ENCODE measurements around the gene STPG3.
A peak's percentile ranks its signal among the peaks of the same experiment; 100 is the strongest.

STPG3 gene

GRCh38 chr9:137280474-137281344 lies 29.6 kb downstream of the STPG3 start:
- no peak for DNase-seq (ENCODE audit: low read depth)

- no peak for DNase-seq (ENCODE audit: low read depth)
Observed at GRCh38 chr9:137281345-137282116, 30.4 kb downstream of the STPG3 start.

- peak; percentile 73 for DNase-seq (ENCODE audit: low read depth)
Observed at GRCh38 chr9:137286975-137287383, 35.9 kb downstream of the STPG3 start.

- DNase-seq (ENCODE audit: low read depth) = no peak
Observed at GRCh38 chr9:137293094-137293481, 42.0 kb downstream of the STPG3 start.

GRCh38 chr9:137293482-137294090 lies 42.5 kb downstream of the STPG3 start:
- DNase-seq (ENCODE audit: low read depth) = no peak

- DNase-seq (ENCODE audit: low read depth) = peak; percentile 65
Observed at GRCh38 chr9:137294091-137294680, 43.1 kb downstream of the STPG3 start.

GRCh38 chr9:137294681-137295237 lies 43.7 kb downstream of the STPG3 start:
- DNase-seq (ENCODE audit: low read depth) = no peak

- DNase-seq (ENCODE audit: low read depth) = no peak
Observed at GRCh38 chr9:137295238-137295811, 44.2 kb downstream of the STPG3 start.

GRCh38 chr9:137295849-137296669 lies 45.0 kb downstream of the STPG3 start:
- no peak for DNase-seq (ENCODE audit: low read depth)

GRCh38 chr9:137296670-137297664 lies 45.9 kb downstream of the STPG3 start:
- peak; percentile 69 for DNase-seq (ENCODE audit: low read depth)

- DNase-seq (ENCODE audit: low read depth) = no peak
Observed at GRCh38 chr9:137297966-137298365, 46.9 kb downstream of the STPG3 start.

GRCh38 chr9:137298401-137299202 lies 47.5 kb downstream of the STPG3 start:
- DNase-seq (ENCODE audit: low read depth) = no peak

- DNase-seq (ENCODE audit: low read depth) = no peak
Observed at GRCh38 chr9:137299203-137299565, 48.1 kb downstream of the STPG3 start.

- no peak for DNase-seq (ENCODE audit: low read depth)
Observed at GRCh38 chr9:137299938-137300337, 48.9 kb downstream of the STPG3 start.

- DNase-seq (ENCODE audit: low read depth) = peak; percentile 85
Observed at GRCh38 chr9:137300567-137301080, 49.5 kb downstream of the STPG3 start.

- peak; percentile 53 for DNase-seq (ENCODE audit: low read depth)
Observed at GRCh38 chr9:137301081-137301947, 50.2 kb downstream of the STPG3 start.

GRCh38 chr9:137302118-137302448 lies 51.0 kb downstream of the STPG3 start, which contains the start of gene NRARP:
TSS of gene NRARP (minus strand) at chr9:137302271. CDS start at chr9:137301928, 343 bp downstream.
- peak; percentile 65 for DNase-seq (ENCODE audit: low read depth)
